SK-MEL-5 (cell line): Measurements from ENCODE around the gene TBC1D3H. TPM values are rescaled to one million over a fixed set of nuclear protein-coding genes. Genes with fewer than 3 reads are reported as not detected.
"Not testable (repeated sequence)": the region's sequence is repeated elsewhere in the genome, so short reads cannot be mapped to it uniquely, and the experiment has no call there.

Source experiments
- DNase-seq: peaks from one replicate; pipeline ENCODE4 v3.0.0-alpha.2; 2016; ENCODE audit warnings: low read depth, low spot score
- in situ Hi-C: cut with HindIII; loops from 2 replicates; pipeline ENCODE4 v1.10.0; 2016; ENCODE audit warnings: low sequenced_read_pairs, high pct_unique_total_duplicates, low pct_unique_long_range_greater_than_20kb
- polyA plus RNA-seq, 2 experiments: library from polyadenylated mRNA; depleted of rRNA; stranded (reverse); fragments of >200 nt; gene quantifications; 2 replicates each; pipeline ENCODE4 v1.2.3, GENCODE V29; 2015
- small RNA-seq, 2 experiments: library from RNA; depleted of rRNA; stranded (forward); fragments of <200 nt; gene quantifications; one replicate each; pipeline ENCODE3, GENCODE V24; 2014
- total RNA-seq: library from RNA; depleted of rRNA; stranded (reverse); fragments of >200 nt; shearing (Covaris generic); gene quantifications from 2 replicates; pipeline ENCODE4 v1.2.3, GENCODE V29; 2014; rRNA removed

The TBC1D3H gene
- not detected in 2 replicates for total RNA-seq
- polyA plus RNA-seq (2015; cell fraction: cytosol; rRNA removed) = not detected in 2 replicates
- polyA plus RNA-seq (2015; cell fraction: nucleus; rRNA removed) = not detected in 2 replicates

DNA sequence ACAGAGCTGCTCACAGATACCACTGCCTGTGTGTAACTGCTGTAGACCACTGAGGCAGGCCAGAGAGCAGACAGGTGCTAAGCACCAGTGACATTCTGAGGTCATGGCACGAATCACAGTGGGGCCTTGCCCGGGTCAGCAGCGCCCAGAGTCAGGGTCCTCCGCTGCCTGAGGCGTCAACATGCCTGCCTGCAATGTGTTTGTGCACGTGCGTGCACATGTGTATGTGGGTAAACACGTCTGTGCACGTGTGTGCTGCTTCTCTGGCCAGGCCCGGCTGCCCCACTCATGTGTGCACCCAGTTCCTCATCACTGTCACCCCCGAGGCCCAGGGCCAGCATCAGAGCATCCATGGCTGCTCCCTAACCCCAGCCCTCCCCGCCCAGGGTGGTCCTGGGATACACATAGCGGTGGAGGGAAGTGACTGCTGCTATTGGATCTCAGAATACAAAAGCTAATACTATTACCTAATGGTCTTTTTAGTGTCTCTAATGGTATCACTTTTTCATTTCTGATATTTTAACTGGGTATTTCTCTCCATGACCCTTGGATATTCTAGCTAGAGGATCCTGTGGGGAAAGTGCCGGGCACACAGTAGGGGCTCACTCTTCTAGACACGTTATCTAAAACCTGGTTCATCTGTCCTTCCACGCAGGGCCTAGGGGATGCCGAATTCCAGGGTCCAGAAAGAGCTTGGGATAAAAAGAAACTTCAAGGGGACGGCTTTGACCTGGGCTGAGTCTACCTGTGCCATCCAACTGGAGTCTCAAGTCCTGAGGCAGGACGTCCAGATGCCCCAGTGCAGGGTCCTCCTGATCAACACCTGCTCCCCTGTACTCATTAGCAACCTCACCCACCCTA lies at the start of gene TBC1D3H:
Gene TBC1D3H, minus strand, starts transcription at position 51 of the 861 bp plus-strand sequence. CDS start 1,540 bp downstream, outside the sequence.
- DNase-seq = peak; percentile 0
- in situ Hi-C loops = not testable (repeated sequence)

- in situ Hi-C loops, DNase-seq: not testable (repeated sequence)
Observed at GRCh38 chr17:36428891-36429290, 40.7 kb upstream of the TBC1D3H start.

DNA sequence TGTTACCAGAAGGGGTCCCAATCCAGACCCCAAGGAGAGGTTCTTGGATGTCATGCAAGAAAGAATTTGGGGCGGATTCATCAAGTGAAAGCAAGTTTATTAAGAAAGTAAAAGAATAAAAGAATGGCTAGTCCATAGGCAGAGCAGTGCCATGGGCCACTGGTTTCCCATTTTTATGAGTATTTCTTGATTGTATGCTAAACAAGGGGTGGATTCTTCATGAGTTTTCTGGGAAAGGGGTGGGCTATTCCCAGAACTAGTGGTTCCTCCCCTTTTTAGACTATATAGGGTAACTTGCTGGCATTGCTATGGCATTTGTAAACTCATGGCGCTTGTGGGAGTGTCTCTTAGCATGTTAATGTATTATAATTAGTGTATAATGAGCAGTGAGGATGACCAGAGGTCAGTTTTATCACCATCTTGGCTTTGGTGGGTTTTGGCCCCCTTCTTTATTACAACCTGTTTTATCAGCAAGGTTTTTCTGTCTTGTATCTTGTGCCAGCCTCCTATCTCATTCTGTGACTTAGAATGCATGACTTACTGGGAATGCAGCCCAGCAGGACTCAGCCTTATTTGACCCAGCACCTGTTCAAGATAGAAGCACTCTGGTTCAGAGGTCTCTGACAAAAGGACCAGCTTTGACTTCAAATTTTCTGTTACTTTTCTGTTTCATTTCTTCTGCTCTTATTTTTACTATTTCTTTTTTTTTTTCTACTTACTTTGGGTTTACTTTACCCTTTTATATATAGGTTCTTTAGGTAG lies 27.1 kb upstream of the TBC1D3H start:
- DNase-seq, in situ Hi-C loops: not testable (repeated sequence)

DNA sequence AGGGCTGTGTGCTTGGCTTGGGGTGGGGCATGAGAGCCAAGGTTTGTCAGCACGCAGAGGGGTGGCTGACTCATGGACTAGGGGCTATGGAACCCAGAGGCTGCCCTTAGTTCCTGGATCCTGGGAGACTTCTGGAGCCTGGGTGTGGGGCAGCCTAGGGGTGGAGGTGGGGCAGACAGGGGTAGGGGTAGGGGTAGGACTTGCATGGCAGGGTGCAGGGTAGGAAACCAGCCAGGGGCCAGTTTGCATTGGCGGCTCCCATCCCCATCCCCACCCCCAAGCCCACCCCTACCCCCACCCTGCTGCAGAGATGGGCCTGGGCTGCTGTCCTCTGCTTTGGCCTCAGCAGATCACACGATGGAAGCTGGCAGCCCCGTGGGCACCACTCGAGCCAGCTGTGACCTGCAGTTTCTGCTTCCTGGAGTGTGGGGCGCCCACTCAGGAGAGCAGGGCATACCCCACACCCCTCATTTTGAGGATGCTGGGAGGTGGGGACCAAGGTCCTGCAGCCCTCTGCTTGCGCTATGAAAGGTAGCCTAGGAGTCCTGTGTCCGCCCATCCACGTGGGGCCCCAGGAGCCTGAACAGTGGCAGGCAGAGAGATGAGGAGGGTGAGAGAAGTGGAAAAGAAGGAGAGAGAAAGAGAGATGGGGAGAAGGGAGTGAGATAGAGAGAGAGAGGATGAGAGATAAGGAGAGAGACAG lies 2.9 kb upstream of the TBC1D3H start:
- DNase-seq, in situ Hi-C loops: not testable (repeated sequence)

- in situ Hi-C loops, DNase-seq: not testable (repeated sequence)
Observed at GRCh38 chr17:36375938-36376337, 12.3 kb downstream of the TBC1D3H start.

- DNase-seq, in situ Hi-C loops: not testable (repeated sequence)
Observed at GRCh38 chr17:36362496-36362895, 25.7 kb downstream of the TBC1D3H start.

Small RNA genes within 50 kb of the gene (small RNA-seq; reads per million reads assigned to genes)
- 0 reads per million in 2 experiments for gene RNU6-1192P

Other genes with a start within 250 kb of the TBC1D3H start
- 0.74 TPM in 1 of 2 replicates, not detected in the other for gene TBC1D3B, start 211.8 kb downstream of the TBC1D3H start, total RNA-seq
- gene CCL3L1, start 191.7 kb downstream of the TBC1D3H start, total RNA-seq = not detected in 2 replicates
- not detected in 2 replicates for gene CCL4L2, start 177.4 kb downstream of the TBC1D3H start, total RNA-seq
- gene TBC1D3I, start 123.9 kb downstream of the TBC1D3H start, total RNA-seq = not detected in 2 replicates
- gene TBC1D3G, start 64.6 kb downstream of the TBC1D3H start, total RNA-seq = not detected in 2 replicates
- gene ZNHIT3, start 98.2 kb upstream of the TBC1D3H start, total RNA-seq = 54.9 and 56.9 TPM in 2 replicates
- gene MYO19, start 146.4 kb upstream of the TBC1D3H start, total RNA-seq = 44.7 and 49.0 TPM in 2 replicates
- gene PIGW, start 146.6 kb upstream of the TBC1D3H start, total RNA-seq = 15.7 and 16.7 TPM in 2 replicates
- gene GGNBP2, start 156.5 kb upstream of the TBC1D3H start, total RNA-seq = 42.8 and 46.9 TPM in 2 replicates
- 12.9 and 19.1 TPM in 2 replicates for gene DHRS11, start 203.4 kb upstream of the TBC1D3H start, total RNA-seq
- 15.8 and 16.3 TPM in 2 replicates for gene MRM1, start 213.1 kb upstream of the TBC1D3H start, total RNA-seq